GM21786 (cell line): ENCODE measurements around the gene SDC4.
A peak's percentile ranks its signal among the peaks of the same experiment; 100 is the strongest.
"Not testable (repeated sequence)": the region's sequence is repeated elsewhere in the genome, so short reads cannot be mapped to it uniquely, and the experiment has no call there.

Source experiments
- ATAC-seq: cut with Tn5 transposase; IDR thresholded peaks from one replicate; pipeline ENCODE4 v1.9.1; 2021; ENCODE audit not compliant: unreplicated experiment

SDC4 gene

DNA sequence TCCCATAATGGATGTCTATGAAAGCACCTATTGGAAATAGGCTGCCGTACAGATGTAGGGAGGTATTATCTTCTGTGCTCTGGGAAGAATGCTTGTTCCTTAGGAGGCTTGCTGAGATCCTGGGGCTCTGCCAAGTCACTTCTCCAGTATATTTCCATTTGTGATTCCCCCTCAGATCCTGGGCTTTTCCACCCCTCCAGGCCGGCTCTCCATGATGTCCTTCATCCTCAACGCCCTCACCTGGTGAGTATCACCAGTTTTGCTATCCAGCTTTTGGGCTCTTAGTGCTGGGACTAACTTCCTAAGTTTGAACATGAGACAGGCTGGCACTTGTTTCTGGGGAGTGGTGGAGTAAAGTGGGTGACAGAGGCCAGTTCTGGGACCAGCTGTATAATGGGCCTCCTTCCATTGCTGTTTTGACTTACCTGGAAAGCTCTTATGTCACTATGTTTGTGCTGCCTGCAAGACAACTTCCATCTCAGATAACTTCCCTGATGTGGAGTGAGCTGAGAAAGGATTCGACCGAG is 17.3 kb upstream of the SDC4 start:
- no peak for ATAC-seq

GRCh38 chr20:45363611-45364492 is 15.6 kb upstream of the SDC4 start:
- ATAC-seq = no peak

DNA sequence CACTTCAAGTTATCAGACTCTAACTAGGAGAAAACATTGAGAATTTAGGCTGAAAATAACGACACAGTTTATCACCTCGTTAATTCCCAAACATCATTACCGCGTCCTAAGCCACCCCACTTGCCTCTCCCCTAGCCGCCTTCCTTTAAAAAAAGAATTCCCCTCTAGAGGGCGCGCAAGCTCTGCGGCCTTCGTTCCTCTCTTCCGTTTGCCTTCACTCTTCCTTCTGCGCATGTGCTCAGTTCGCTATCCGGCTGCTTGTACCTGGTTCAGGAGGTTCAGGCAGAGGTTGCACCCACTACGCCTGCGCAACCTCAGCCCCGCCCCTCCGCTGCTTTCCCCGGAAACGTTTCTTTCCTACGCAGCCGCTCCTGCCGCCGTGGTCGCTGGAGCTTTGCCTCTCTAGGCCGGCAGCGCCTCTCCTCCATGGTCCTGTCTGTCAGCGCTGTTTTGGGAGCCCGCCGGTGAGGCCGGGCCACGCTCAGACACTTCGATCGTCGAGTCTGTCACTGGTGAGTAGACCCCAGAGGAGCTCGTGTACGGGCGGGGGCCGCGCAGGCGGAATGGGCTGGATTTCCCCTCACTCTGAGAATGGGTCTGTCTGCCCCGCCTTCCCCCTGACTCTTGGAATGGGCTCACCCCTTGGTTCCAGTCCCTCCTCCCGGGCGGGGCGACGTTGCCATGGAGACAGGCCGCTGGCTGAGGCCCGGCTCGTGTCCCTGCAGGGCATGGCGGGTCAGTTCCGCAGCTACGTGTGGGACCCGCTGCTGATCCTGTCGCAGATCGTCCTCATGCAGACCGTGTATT is 14.8 kb upstream of the SDC4 start, which contains the start of gene SYS1:
SYS1 (plus strand) TSS at position 353 of the 807 bp plus-strand sequence; CDS start at position 729, 376 bp downstream.
- peak; percentile 81 for ATAC-seq

- no peak for ATAC-seq
Observed at GRCh38 chr20:45361793-45362192, 13.6 kb upstream of the SDC4 start.

DNA sequence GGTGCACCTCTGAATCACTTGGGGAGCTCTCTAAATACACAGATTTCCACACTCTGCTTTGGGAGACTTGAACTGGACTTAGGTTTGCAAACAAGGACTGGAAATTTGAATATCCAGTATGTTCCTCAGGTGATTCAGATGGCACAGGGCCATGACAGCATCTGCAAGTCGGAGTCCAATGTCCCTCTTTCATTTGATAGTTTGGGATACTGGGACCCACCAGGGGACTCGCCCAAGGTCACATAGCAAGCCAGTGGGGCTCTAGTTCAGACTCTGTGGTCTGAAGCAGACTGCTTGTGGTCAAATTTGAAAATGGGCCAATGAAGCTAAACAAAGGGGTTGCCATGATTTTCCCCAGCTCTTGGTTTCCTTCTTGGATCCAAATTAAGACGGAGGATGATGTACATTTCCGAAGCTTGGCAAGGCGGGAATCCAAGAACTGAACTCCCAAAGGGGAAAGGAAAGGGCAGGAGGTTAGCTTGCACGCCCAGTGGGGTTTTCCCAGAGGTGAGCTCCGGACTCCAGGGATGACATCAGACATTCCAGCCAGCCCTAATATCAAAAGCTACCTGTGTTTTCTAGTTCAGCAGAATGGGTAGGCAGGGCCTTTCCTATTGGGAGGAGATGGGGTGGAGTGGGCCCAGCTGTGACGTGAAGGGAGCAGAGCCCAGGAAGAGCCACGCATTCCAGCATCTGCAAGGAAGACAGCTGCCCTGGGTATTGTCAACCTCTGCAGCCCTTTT is 11.4 kb upstream of the SDC4 start:
- no peak for ATAC-seq

DNA sequence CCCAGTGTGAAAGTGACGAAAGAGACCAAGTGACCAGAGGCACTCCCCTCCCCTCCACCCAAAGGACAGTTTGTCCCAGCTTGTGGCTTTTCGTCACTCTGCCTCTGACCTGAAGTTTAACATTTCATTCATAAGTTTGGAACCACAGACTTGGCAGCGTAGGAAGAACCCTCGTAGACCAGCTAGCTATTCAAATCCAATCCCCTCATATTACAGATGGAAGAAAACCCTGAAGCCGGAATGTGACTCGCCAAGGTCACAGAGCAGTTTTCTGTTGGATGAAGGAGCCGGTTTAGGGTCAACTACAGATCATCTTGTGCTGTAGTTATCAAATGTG is 10.8 kb upstream of the SDC4 start:
- no peak for ATAC-seq

- no peak for ATAC-seq
Observed at GRCh38 chr20:45358282-45359068, 10.3 kb upstream of the SDC4 start.

GRCh38 chr20:45355209-45356084 is 7.2 kb upstream of the SDC4 start:
- ATAC-seq = no peak

DNA sequence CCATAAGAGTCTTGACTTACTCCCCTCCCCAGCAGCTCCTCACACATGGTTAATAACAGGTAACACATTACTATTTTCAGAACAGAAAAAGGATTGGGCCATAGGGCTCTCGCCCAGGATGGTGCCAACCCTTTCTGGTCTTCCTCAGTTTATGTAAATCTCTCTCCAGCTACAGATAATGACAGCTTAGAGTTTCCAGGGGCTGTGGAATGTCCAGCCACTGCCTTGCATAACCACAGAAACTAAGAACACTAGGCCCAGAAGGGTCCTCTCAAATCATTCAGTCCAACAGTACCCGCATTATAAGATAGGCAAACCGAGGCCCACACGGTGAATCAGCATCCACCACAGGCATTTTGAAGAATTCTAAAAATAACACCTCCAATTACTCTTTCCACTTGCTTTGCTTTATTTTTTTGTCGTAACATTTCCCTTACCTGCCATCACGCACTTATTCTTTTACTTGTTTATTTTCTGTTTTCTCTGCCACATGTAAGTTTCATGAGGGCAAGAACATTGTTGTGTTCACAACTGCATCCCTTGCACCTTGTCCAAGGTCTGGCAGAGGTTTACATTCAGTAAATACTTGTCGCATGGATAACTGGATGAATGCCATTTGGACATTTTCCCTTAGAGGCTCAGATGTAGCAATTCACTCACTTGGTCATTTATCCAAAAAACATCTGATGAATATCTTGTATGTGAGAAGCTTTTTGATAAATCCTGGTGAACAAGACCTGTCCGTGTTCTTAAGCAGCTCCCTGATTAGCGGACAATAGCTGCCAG is 6.4 kb upstream of the SDC4 start:
- no peak for ATAC-seq

DNA sequence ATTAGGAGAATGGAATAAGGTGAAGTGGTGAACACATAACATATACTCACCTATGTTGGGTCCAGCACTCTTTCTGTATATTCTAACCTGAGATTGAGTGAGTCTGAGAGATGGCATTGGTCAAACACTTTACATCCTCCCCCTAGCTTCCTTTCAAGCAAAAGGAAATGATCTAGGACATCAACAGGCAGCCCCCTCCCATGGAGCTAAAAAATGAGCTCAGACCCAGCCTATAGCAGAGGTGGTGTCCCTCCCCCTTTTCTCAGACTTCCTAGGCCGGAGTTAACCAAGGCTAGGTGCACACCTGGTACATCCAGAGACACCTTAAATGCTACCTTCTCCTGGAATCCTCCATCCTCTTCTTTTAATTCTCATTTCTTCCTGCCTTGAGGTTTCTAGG is 5.5 kb upstream of the SDC4 start:
- ATAC-seq = no peak

- ATAC-seq = no peak
Observed at GRCh38 chr20:45352729-45353128, 4.5 kb upstream of the SDC4 start.

- not testable (repeated sequence) for ATAC-seq
Observed at GRCh38 chr20:45350795-45351194, 2.6 kb upstream of the SDC4 start.

- ATAC-seq = no peak
Observed at GRCh38 chr20:45350217-45350616, 2.0 kb upstream of the SDC4 start.

DNA sequence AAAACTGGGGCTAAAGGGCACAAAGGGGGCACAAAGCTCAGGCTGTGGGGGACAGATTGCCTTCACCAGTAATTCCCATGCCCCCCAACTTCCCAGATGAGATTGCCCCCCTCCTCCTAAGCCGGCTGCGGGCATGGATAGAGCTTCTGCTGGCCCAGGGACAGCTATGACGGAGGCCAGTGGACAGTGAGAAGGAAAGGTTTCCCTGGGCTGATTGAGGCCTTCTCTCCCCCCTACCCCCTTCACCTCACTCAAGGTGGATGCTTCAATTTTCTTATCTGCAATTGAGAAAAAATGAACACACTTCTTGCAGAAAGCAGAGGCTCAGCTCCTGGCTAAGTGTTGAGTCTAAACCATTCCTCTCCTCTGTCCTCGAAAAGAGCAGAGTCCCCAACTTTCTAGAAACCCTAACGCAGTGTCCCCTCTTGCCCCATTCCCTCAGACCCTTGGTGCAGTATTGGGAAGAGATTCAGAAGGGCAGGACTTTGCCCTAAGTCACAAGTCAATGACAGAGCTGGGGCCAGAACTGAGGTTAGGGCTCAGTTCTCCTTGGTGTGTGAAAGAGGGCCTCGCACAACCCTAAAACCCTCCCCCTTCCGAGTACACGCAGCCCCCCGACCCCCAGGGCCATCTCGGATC is 808 bp downstream of the SDC4 start:
- no peak for ATAC-seq

DNA sequence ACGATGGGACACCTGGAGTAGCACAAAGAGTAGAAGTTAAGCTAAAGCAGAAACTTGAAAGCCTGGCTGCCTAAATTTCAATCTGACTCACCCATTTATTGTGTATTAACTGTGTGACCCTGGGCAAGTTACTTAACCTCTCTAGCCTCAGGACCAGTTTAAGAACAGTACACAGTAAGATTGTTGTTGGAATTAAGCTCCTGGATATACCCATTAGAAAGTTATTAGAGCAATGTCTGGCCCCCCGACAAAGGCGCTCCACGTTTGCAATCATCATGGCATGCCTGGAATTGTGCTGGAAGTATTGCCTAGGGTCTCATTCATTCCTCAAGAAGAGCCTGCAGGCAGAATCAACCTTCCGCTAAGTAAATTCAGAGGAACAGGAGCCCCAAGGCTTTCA is 1.4 kb downstream of the SDC4 start:
- no peak for ATAC-seq

DNA sequence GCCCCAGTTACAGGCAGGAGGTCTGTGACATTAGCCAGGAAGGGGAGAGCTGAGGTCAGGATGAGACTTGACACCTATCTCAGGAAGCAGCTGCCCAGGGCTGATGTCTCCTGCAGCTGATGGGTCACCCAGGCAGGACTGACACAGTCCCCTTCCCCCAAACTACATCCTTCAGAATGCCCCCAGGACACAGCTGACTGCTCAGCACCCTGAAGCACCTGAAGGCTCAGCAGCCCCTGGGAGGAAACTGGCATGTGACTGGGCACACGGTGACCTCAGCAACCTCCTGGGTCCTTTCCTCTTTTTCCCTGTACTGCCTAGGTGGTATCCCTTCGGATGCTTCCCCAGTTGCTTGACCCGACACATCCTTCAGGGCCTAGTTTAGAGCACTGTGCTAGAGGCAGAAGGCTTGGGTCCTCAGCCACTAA is 1.9 kb downstream of the SDC4 start:
- ATAC-seq = no peak

DNA sequence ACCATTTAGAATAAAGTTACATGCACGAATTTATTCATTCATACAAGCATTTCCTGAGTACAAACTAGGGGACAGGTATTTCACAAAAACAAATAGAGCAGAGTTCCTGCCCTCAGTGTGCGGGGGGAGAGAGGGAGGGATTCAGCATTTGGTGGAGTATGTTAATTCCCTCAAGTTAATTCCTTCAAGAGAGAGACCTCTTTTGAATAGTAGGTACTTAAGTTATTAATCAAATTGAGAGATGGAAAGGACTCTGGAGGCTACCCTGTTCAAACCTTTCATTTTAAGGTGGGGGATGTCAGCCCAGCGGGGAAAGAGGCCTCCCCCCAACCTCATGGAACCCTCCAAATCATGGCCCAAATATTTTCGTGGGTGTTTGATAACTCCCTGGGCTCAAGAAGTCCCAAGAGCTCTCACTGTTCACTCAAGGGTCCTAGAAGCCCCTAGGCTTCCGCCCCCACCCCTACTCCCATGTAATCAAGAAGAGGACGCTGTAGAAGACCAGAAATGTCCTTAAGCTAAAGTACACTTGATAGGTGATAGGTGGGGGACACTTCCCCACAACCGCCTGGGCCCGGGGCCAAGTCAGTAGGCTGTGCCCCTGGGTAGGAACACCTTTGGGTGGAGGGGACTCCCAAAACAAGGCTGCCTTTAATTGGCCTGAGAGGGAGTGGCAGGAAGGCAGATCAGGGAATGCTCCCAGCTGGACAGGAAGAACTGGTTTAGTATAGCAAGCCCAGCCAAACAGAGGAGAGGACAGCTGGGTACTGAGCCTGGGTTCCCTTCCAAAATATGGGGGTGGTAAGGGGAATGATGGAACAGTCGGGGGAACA is 2.9 kb downstream of the SDC4 start:
- ATAC-seq = no peak
